Fibroblast of skin of left biceps (primary cell): ENCODE data around the gene TRIM49B.
"Not testable (repeated sequence)": the region's sequence is repeated elsewhere in the genome, so short reads cannot be mapped to it uniquely, and the experiment has no call there.

ENCODE experiments used
- DNase-seq, 2 experiments: peaks; one replicate each; pipeline ENCODE4 v3.0.0-alpha.2; 2013; ENCODE audit warnings: low read depth in 2 of 2

TRIM49B gene, protein sequence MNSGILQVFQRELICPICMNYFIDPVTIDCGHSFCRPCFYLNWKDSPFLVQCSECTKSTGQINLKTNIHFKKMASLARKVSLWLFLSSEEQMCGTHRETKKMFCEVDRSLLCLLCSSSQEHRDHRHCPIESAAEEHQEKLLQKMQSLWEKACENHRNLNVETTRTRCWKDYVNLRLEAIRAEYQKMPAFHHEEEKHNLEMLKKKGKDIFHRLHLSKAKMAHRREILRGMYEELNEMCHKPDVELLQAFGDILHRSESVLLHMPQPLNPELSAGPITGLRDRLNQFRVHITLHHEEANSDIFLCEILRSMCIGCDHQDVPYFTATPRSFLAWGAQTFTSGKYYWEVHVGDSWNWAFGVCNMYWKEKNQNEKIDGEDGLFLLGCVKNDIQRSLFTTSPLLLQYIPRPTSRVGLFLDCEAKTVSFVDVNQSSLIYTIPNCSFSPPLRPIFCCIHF

DNA sequence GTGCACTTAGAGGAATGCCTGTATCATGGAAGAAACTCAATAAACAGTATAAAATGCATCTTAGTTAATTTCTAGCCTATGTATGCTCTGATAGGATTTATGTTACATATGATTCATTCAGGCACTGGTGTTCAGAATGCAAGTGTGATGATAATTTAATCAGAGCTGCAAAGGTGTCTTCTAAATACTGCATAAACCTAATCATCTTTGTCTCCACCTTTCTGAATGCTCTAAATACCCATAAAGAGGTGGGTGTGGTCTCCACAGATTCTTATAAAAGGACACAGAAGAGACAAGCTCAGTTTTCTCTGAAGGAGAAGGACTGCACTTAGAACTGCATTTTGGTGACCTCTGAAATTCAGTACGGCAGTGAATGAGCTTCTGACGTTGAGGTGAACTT is at the start of gene TRIM49B:
Gene TRIM49B (plus strand): TSS at position 301 of the 400 bp plus-strand sequence. CDS start 2,777 bp downstream, outside the sequence.
- DNase-seq = not testable (repeated sequence)

DNA sequence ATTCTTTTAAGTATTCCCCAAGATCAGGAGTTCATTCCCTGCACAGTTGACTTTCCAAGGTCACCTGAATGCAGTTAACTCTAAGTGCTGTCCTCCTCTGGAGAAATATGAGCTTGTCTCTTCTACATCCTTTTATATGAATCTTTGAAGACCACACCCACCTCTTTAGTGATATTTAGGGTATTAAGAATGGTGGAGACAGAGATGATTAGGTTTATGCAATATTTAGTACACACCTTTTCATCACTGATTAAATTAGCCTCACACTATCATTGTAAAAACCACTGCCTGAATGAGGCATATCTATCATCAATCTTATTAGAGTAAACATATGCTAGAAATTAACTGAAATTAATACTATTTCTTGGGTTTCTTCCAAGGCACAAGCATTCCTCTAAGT is 44.8 kb upstream of the TRIM49B start, which contains the start of gene TRIM51G:
Gene TRIM51G (minus strand): TSS at position 101 of the 400 bp plus-strand sequence. CDS start 2,190 bp downstream, outside the sequence.
- DNase-seq = not testable (repeated sequence)

DNA sequence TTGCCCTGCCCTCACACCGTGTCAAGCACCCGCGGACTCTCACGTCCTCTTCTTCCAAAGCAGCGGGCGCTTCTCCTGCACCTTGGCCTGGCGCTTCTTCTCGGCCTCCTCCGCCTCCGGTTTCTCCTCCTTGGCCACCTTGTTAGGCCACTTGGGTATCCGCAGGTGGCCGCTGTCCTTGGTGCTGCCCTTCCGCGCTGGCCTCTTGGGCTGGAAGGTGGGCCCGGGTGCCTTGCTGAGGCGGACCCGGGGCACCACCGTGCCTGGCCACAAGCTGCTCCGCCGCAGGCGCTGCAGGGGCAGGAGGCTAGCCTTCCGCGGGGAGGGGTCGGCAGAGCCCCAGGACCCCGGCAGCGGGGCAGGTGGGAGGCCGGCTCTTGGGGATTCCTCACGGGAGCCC is 19.6 kb downstream of the TRIM49B start:
- DNase-seq = not testable (repeated sequence)

DNA sequence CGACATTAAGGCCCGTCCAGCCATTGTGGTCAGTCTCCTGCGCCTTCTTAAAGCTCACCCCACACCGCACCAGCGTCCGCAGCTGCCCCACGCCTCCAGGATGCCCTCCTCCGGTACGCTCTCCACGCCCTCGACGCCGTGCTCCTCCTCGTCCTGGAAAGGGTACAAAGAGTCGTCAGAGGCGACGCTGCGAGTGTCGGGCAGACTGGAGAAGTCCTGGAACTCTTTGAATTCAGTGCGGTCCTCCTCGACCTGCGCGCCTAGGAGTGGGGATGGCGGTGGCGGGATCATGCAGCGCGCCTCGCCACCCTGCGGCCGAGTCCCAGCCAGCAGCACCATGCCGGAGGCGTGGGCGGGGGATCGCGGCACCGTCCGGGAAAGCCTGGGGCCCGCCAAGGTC is 21.2 kb downstream of the TRIM49B start:
- not testable (repeated sequence) for DNase-seq

DNA sequence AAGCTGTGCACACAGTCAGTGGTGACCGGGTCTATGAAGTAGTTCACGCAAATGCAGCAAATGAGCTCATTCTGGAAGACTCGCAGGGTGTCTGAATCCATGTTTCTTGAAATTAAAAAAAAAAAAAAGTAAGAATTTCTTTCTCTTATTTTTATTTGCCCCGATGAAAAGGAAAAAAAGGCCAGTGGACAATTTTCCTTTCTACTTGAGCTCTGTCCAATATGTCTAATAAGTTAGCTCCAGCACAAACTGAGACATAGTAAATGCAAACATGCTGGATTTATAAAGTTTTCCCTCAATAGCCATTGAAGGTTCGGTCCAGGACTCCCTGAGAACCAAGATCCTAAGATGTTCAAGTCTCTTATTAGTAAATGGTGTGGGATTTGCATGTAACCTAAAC is 30.4 kb downstream of the TRIM49B start, which contains the start of gene TRIM64C:
Gene TRIM64C (minus strand): TSS at position 101 of the 400 bp plus-strand sequence. CDS start 0 bp downstream, at position 101.
- not testable (repeated sequence) for DNase-seq

DNA sequence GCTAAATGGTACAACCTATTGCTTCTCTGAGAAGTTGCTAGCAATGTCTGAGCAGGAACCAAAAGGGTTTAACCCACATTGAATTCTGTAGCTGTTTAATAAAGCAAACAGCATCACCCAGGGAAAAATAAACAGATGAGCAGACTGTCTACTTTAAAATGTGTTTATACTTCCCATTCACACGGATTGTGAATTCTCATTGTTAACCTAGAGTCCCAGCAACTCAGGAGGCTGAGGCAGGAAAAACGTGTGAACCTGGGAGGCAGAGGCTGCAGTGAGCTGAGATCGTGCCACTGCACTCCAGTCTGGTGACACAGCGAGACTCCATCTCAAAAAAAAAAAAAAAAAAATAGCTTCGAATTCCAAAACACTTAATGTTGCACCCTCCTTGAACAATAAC is 41.3 kb downstream of the TRIM49B start:
- DNase-seq = not testable (repeated sequence)
